HG03045 (cell line): ENCODE measurements around the gene GPX2.

Experiments
- ATAC-seq: cut with Tn5 transposase; IDR thresholded peaks from one replicate; pipeline ENCODE4 v1.9.1; 2021; ENCODE audit warnings: mild to moderate bottlenecking, moderate library complexity; ENCODE audit not compliant: unreplicated experiment

GPX2 gene

GRCh38 chr14:64942531-64943111 is at the start of gene GPX2:
Gene GPX2 (minus strand): TSS chr14:64942745. CDS start chr14:64942726, 19 bp downstream.
- ATAC-seq, result no peak

GRCh38 chr14:64990939-64991338 is 48.4 kb upstream of the GPX2 start:
- no peak for ATAC-seq

- ATAC-seq, result no peak
Measured at GRCh38 chr14:64990296-64990695, 47.8 kb upstream of the GPX2 start.

GRCh38 chr14:64987438-64987767 is 44.9 kb upstream of the GPX2 start:
- ATAC-seq, result peak; percentile 1

GRCh38 chr14:64986648-64987437 is 44.3 kb upstream of the GPX2 start, which contains the start of gene FNTB:
Gene FNTB (plus strand): TSS chr14:64986895. CDS start chr14:64986954, 59 bp downstream.
- peak; percentile 96 for ATAC-seq

GRCh38 chr14:64983439-64984310 is 41.1 kb upstream of the GPX2 start:
- ATAC-seq, result no peak

GRCh38 chr14:64979336-64980074 is 37.0 kb upstream of the GPX2 start:
- no peak for ATAC-seq

- ATAC-seq, result no peak
Measured at GRCh38 chr14:64974563-64974962, 32.0 kb upstream of the GPX2 start.

GRCh38 chr14:64973826-64974225 is 31.3 kb upstream of the GPX2 start:
- ATAC-seq, result no peak

GRCh38 chr14:64973026-64973442 is 30.5 kb upstream of the GPX2 start:
- ATAC-seq, result no peak

- no peak for ATAC-seq
Measured at GRCh38 chr14:64971943-64972791, 29.6 kb upstream of the GPX2 start, which contains the start of gene RAB15. Gene RAB15 (minus strand): TSS chr14:64972336. CDS start chr14:64972076, 260 bp downstream.

- ATAC-seq, result no peak
Measured at GRCh38 chr14:64971491-64971942, 29.0 kb upstream of the GPX2 start.

GRCh38 chr14:64970776-64971477 is 28.4 kb upstream of the GPX2 start:
- ATAC-seq, result no peak

- ATAC-seq, result no peak
Measured at GRCh38 chr14:64970041-64970440, 27.5 kb upstream of the GPX2 start.

- ATAC-seq, result no peak
Measured at GRCh38 chr14:64968651-64969050, 26.1 kb upstream of the GPX2 start.

- no peak for ATAC-seq
Measured at GRCh38 chr14:64968167-64968566, 25.6 kb upstream of the GPX2 start.

GRCh38 chr14:64966976-64967375 is 24.4 kb upstream of the GPX2 start:
- ATAC-seq, result no peak

GRCh38 chr14:64965356-64966000 is 22.9 kb upstream of the GPX2 start:
- ATAC-seq, result no peak

- ATAC-seq, result no peak
Measured at GRCh38 chr14:64963611-64964010, 21.1 kb upstream of the GPX2 start.
